Activated CD4-positive, alpha-beta T cell treated with anti-CD3 and anti-CD28 coated beads, Interleukin-10, Interleukin-2, amounts not matched to agents 100 ng/mL and 50 ng/mL, durations not matched to agents 16 hours and 8 hours (primary cell): ENCODE data around the gene SERINC3.
"Not testable (repeated sequence)": the region's sequence is repeated elsewhere in the genome, so short reads cannot be mapped to it uniquely, and the experiment has no call there.

Experiments used
- DNase-seq: peaks from one replicate; pipeline ENCODE4 v3.0.0-alpha.2; 2020

SERINC3 gene

GRCh38 chr20:44489931-44490330 lies 31.9 kb downstream of the SERINC3 start:
- peak; percentile 34 for DNase-seq

DNA sequence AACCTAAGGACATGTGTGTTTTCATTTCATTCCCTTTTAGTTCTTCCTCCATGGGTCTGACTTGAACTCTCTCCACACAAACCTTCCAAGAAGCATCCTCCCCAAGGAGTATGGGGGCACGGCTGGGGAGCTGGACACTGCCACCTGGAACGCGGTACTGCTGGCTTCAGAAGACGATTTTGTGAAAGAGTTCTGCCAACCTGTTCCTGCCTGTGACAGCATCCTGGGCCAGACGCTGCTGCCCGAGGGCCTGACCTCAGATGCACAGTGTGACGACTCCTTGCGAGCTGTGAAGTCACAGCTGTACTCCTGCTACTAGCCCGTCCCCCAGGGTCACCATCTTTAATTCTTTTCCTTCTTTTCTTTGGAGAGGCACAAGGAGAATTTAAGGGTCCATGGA lies 32.6 kb downstream of the SERINC3 start:
- DNase-seq, result no peak

- DNase-seq, result no peak
Observed at GRCh38 chr20:44488551-44488950, 33.3 kb downstream of the SERINC3 start.

DNA sequence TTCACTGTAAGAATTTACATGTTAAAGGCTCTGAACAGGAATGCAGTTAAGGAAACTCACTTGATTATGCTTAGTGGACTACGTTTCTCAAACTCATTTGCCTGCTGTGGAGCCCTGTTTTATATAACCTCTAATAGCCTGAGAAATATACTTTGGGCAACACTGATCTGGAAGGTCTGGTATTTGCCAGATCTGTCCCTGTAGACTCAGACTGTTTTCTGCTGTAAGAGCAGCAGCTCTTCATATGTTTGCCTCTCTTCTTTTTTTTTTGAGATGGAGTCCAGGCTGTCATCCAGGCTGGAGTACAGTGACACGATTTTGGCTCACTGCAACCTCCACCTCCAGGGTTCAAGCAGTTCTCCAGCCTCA lies 36.1 kb downstream of the SERINC3 start:
- no peak for DNase-seq

DNA sequence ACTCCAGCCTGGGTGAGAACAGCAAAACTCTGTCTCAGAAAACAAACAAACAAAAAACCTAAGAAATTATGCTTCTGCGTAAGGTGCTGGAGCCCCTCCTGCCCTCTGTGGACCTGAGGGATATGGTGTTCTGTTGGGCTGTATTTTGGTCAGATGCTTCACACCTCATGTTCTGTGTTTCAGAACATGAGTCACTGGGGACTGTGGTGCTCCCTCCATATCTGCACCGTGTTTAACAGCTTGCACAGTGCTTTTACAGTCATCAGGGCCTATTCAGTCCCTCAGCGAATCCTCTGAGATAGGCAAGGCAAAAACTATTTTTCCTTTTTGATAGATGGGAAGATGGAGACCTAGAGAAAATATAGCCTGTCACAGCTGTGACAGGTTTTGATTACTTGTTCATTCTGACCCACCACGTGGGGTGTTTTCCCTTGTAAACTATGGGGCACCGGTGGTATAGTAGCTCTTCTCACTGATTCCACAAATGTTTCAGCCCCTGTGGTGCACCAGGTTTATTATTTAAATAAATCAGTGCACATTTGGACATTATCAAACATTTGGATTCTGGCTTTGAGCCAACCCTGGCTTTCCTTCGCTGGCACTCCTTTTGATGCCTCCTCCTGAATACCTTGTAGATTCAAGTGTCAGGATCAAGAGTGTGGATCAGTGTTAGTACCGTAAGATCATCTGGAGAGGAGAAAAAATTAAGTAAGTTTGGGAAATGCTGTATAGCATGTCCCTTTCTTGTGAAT lies 36.6 kb downstream of the SERINC3 start:
- no peak for DNase-seq

DNA sequence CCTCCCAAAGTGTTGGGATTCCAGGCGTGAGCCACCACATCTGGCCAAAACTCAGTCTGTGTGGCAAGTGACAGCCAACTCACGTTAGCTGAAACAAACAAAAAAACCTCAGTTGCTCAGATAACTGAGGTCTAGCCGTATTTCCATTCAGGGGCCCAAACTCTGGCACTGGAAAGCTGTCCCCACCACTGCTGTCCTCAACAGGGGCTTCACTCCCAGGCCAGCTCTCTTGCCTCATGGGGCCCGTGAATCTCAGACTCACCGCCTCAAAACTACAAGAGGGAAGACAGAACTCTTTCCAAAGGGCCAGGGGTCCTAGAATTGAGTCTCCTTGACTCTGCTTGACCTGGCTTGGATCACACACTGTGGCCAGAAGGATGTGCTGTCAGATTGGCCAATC lies 38.8 kb downstream of the SERINC3 start:
- DNase-seq, result no peak

GRCh38 chr20:44481719-44482416 lies 40.0 kb downstream of the SERINC3 start:
- no peak for DNase-seq

- DNase-seq, result no peak
Observed at GRCh38 chr20:44480097-44480496, 41.8 kb downstream of the SERINC3 start.

GRCh38 chr20:44479643-44480042 lies 42.2 kb downstream of the SERINC3 start:
- no peak for DNase-seq

GRCh38 chr20:44478206-44478605 lies 43.7 kb downstream of the SERINC3 start:
- no peak for DNase-seq

DNA sequence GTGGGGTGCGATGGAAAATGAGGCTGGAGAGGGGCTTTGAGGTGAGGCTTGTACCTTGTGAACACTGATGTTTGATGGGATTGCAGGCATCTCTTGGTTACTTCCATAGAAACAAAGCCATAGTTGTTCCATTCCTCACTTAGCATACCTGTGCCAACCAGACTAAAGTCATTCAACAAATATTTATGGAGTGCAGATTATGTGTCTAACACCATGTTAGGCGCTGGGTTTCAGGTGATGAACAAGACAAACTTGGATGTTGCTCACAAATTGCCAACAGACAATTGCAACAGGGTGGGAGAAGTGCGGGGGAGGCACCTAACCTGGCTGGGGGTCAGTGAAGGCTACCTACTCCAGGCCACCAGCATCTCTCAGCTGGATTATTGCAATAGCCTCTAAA lies 44.7 kb downstream of the SERINC3 start:
- DNase-seq, result no peak

- peak; percentile 94 for DNase-seq
Observed at GRCh38 chr20:44475694-44476560, 45.9 kb downstream of the SERINC3 start, which contains the start of gene TTPAL. Gene TTPAL (plus strand): TSS chr20:44475874. CDS start chr20:44480000, 4,126 bp downstream.

- DNase-seq, result no peak
Observed at GRCh38 chr20:44475372-44475693, 46.5 kb downstream of the SERINC3 start.

GRCh38 chr20:44472283-44472682 lies 49.6 kb downstream of the SERINC3 start:
- DNase-seq, result not testable (repeated sequence)

- no peak for DNase-seq
Observed at GRCh38 chr20:44471481-44471882, 50.4 kb downstream of the SERINC3 start.

DNA sequence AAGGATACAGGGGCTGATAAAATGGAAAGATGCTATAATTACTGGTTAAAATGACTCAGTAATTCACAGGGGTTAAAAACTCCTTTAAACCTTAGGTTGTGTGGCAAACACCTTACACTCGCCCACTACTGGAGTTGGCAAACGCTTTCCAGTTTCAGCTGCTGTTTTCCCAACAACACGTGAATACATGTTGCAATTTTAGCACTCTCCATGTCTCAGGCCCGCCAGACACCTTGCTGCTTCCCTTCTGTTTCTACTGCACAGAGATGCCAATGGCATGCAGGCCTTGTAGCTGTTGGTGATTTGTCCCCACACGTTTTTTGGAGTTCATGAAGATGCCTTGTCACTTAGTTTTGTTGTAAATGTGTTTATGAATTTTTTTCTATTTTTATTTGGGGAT lies 51.5 kb downstream of the SERINC3 start:
- DNase-seq, result no peak

DNA sequence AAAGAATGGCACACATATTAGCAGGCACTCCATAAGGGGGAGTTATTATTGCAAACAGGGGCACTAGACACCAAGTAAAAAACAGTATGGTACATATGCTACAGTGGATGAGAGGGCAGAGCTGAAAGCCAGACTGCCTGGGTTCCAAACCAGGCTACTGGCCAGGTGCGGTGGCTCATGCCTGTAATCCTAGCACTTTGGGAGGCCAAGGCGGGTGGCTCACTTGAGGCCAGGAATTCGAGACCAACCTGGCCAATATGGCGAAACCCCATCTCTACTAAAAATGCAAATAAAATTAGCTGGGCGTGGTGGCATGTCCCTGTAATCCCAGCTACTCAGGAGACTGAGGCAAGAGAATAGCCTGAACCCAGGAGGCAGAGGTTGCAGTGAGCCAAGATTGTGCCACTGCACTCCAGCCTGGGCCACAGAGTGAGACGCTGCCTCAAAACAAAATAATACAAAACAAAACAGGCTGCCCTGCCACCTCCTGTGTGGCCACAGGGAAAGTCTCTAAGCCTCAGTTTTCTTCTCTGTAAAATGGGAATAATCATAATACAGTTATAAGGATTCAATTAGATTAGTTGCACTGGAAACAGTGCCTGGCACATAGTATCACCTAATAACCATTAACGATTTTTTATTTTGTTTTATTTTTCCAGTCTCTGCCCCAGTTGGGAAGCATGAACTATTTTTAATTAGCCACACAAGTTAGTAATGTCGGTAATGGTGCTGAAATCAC lies 53.7 kb downstream of the SERINC3 start:
- DNase-seq, result no peak

GRCh38 chr20:44467289-44467883 lies 54.5 kb downstream of the SERINC3 start:
- DNase-seq, result no peak

- no peak for DNase-seq
Observed at GRCh38 chr20:44465001-44465560, 56.8 kb downstream of the SERINC3 start.

GRCh38 chr20:44464514-44464913 lies 57.4 kb downstream of the SERINC3 start:
- DNase-seq, result no peak

DNA sequence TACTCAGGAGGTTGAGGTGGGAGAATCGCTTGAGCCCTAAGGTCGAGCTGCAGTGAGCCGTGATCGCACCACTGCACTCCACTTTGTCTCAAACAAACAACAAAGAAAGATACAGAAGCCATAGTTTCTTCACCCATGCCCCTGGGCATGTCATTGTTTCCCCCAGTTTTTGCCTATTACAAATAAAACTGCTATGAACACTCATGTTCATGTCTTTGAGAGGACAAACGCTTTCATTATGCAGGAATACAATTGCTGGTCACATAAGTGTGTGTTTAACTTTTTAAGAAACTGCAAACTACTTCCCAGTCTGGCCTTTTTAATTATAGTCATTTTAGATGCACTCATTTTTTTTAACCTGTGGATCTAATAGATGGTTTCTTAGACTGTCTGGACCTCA lies 58.4 kb downstream of the SERINC3 start:
- DNase-seq, result no peak

DNA sequence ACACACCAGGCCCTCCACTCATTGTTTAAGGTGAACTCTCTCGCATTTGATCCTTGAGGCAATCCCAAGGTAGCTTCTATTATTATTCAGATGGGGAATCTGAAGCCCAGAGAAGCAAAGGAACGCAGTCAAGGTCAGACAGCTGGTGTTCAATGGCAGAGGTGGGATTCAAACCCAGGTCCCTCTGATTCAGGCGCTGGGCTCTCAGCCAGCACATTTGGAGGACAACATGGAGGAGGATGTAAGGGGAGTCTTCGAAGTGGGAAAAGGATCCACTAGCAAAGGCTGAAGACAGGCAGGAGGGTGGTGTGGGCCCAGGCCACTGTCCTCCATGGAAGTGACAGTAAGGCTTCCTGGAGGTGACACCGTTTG lies 60.1 kb downstream of the SERINC3 start:
- no peak for DNase-seq
